NCI-H226 (cell line): ENCODE measurements around the gene KRTAP10-11.
"Not testable (repeated sequence)": the region's sequence is repeated elsewhere in the genome, so short reads cannot be mapped to it uniquely, and the experiment has no call there.

Source experiments
- DNase-seq: peaks from one replicate; pipeline ENCODE4 v3.0.0-alpha.2; 2015

The KRTAP10-11 gene

GRCh38 chr21:44615911-44616590, 30.2 kb upstream of the KRTAP10-11 start:
- no peak for DNase-seq

GRCh38 chr21:44616591-44616926, 29.7 kb upstream of the KRTAP10-11 start:
- no peak for DNase-seq

- DNase-seq, result no peak
Measured at GRCh38 chr21:44617071-44617501, 29.1 kb upstream of the KRTAP10-11 start.

- DNase-seq, result no peak
Measured at GRCh38 chr21:44618504-44618903, 27.7 kb upstream of the KRTAP10-11 start.

GRCh38 chr21:44618909-44619308, 27.3 kb upstream of the KRTAP10-11 start:
- DNase-seq, result no peak

GRCh38 chr21:44619886-44620285, 26.3 kb upstream of the KRTAP10-11 start:
- DNase-seq, result no peak

GRCh38 chr21:44623575-44623974, 22.6 kb upstream of the KRTAP10-11 start:
- no peak for DNase-seq

- DNase-seq, result no peak
Measured at GRCh38 chr21:44625756-44626155, 20.5 kb upstream of the KRTAP10-11 start.

GRCh38 chr21:44626262-44626661, 20.0 kb upstream of the KRTAP10-11 start:
- no peak for DNase-seq

GRCh38 chr21:44626673-44627143, 19.5 kb upstream of the KRTAP10-11 start, which contains the start of gene KRTAP10-9:
Gene KRTAP10-9, plus strand, starts transcription at chr21:44627093. Its CDS starts 79 bp downstream, at chr21:44627172.
- no peak for DNase-seq

- not testable (repeated sequence) for DNase-seq
Measured at GRCh38 chr21:44627181-44627822, 18.9 kb upstream of the KRTAP10-11 start.

- not testable (repeated sequence) for DNase-seq
Measured at GRCh38 chr21:44627831-44628233, 18.4 kb upstream of the KRTAP10-11 start.

GRCh38 chr21:44628707-44629391, 17.4 kb upstream of the KRTAP10-11 start:
- no peak for DNase-seq

- DNase-seq, result no peak
Measured at GRCh38 chr21:44630440-44630839, 15.8 kb upstream of the KRTAP10-11 start.

GRCh38 chr21:44632067-44632466, 14.1 kb upstream of the KRTAP10-11 start:
- DNase-seq, result no peak

GRCh38 chr21:44636209-44637017, 9.8 kb upstream of the KRTAP10-11 start:
- no peak for DNase-seq

- no peak for DNase-seq
Measured at GRCh38 chr21:44637018-44637850, 9.0 kb upstream of the KRTAP10-11 start, which contains the start of gene KRTAP10-10. Gene KRTAP10-10, plus strand, starts transcription at chr21:44637356. Its CDS starts 62 bp downstream, at chr21:44637418.

- not testable (repeated sequence) for DNase-seq
Measured at GRCh38 chr21:44637851-44638348, 8.3 kb upstream of the KRTAP10-11 start.

- not testable (repeated sequence) for DNase-seq
Measured at GRCh38 chr21:44638506-44639330, 7.5 kb upstream of the KRTAP10-11 start.

- DNase-seq, result no peak
Measured at GRCh38 chr21:44639331-44639655, 6.9 kb upstream of the KRTAP10-11 start.

GRCh38 chr21:44640761-44641160, 5.5 kb upstream of the KRTAP10-11 start:
- no peak for DNase-seq
